Left lung (tissue), 10 donors: ENCODE measurements around the gene ATXN7. TPM values are rescaled to one million over a fixed set of nuclear protein-coding genes. Genes with fewer than 3 reads are reported as not detected.

ENCODE experiments used
- ATAC-seq: fragments of 200-7000 bp; cut with Tn5 transposase; one replicate; pipeline ENCODE4 v1.9.1; 2020; ENCODE audit warnings: moderate library complexity
- DNase-seq, 4 donors: peaks; one replicate each; pipeline ENCODE4 v3.0.0-alpha.2; 2013 to 2020
- H3K27ac ChIP-seq, 2 donors: fragments of 200-600 bp; sonication (generic) in 1 of 2; one replicate each; pipeline versions ENCODE4 v1.5.0 to v1.8.0; 2020 to 2021
- H3K27me3 ChIP-seq, 2 donors: fragments of 200-600 bp; sonication (generic) in 1 of 2; one replicate each; pipeline versions ENCODE4 v1.5.0 to v1.8.0; 2020 to 2021
- H3K36me3 ChIP-seq, 2 donors: fragments of 200-600 bp; sonication (generic) in 1 of 2; one replicate each; pipeline versions ENCODE4 v1.5.0 to v1.8.0; 2020 to 2021
- H3K4me1 ChIP-seq, 2 donors: fragments of 200-600 bp; one replicate each; pipeline ENCODE4 v1.8.0; 2021
- H3K4me3 ChIP-seq, 2 donors: fragments of 200-600 bp; sonication (generic) in 1 of 2; one replicate each; pipeline versions ENCODE4 v1.5.0 to v1.8.0; 2020 to 2021; ENCODE audit warnings: mild to moderate bottlenecking in 1 of 2
- H3K9me3 ChIP-seq, 2 donors: fragments of 200-600 bp; sonication (generic) in 1 of 2; one replicate each; pipeline versions ENCODE4 v1.5.0 to v1.8.0; 2020 to 2021
- intact Hi-C, 2 donors: fragments of 100-400 bp; cut with DNase I; formaldehyde crosslinking; loops; one replicate each; pipeline versions ENCODE4 v1.11.2 to v1.14.2; 2022
- polyA plus RNA-seq, 6 donors: library from polyadenylated mRNA; unstranded; fragments of 120-200 nt; gene quantifications; one replicate each; pipeline ENCODE4 v1.2.1, GENCODE V29; 2013; ENCODE audit not compliant: insufficient read length in 6 of 6
- total RNA-seq, 2 donors: library from RNA; stranded (reverse); fragmentation: NEBNext Ultra II Directional; extraction: Animal tissue kit (Norgen Biotek cat#: 25700); gene quantifications; one replicate each; pipeline ENCODE4 v1.2.1, GENCODE V29; 2021
- TF ChIP-seq, protein P1 (sequence below), 2 donors: fragments of 200-600 bp; sonication (generic) in 1 of 2; IDR thresholded peaks; one replicate each; pipeline versions ENCODE4 v1.5.0 to v1.8.0; 2021; ENCODE audit warnings: antibody characterized with exemption in 2 of 2
- donor health status: DM: no; HTN: yes; CAD: no.
- donor health status: DM: no; HTN: no; CAD: no.

ATXN7 gene
- total and polyA plus RNA-seq, 8 donors: 23.4 to 32.5 (median 26.0) TPM

DNA sequence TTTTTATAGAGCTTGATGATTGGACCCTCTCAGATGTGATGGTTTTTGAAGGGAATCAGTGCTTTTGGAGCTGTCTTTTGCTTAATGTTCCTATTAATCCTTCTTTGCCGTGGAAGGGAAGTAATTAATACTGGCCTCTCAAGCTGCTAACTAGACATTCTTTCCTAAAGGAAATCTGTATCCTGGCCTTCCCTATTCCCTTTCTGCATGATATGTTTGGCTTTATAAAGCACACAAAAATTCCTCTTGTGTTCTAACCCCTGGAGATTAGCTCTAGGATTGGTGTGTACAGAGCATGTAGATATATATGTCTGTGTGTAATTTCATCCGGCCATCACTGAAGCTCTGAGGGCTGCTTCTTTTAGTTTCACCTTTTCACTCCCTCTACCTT, 6.9 kb downstream of the ATXN7 start:
- TF ChIP-seq, protein P1, sequence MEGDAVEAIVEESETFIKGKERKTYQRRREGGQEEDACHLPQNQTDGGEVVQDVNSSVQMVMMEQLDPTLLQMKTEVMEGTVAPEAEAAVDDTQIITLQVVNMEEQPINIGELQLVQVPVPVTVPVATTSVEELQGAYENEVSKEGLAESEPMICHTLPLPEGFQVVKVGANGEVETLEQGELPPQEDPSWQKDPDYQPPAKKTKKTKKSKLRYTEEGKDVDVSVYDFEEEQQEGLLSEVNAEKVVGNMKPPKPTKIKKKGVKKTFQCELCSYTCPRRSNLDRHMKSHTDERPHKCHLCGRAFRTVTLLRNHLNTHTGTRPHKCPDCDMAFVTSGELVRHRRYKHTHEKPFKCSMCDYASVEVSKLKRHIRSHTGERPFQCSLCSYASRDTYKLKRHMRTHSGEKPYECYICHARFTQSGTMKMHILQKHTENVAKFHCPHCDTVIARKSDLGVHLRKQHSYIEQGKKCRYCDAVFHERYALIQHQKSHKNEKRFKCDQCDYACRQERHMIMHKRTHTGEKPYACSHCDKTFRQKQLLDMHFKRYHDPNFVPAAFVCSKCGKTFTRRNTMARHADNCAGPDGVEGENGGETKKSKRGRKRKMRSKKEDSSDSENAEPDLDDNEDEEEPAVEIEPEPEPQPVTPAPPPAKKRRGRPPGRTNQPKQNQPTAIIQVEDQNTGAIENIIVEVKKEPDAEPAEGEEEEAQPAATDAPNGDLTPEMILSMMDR (IDR thresholded peaks at IDR 0.05): no peak
- H3K36me3 ChIP-seq: no peaks in the 10 kb centered on the region
- no peaks in the 10 kb centered on the region for H3K9me3 ChIP-seq
- peaks cover 0 to 13% of the 10 kb centered on the region in 2 donors for H3K4me1 ChIP-seq
- no peak overlapping the region for H3K4me3 ChIP-seq
- no peaks in the 10 kb centered on the region for H3K27me3 ChIP-seq
- DNase-seq (no peak), ATAC-seq (no peak)
- intact Hi-C loops: no loop called here
- no peak overlapping the region for H3K27ac ChIP-seq

DNA sequence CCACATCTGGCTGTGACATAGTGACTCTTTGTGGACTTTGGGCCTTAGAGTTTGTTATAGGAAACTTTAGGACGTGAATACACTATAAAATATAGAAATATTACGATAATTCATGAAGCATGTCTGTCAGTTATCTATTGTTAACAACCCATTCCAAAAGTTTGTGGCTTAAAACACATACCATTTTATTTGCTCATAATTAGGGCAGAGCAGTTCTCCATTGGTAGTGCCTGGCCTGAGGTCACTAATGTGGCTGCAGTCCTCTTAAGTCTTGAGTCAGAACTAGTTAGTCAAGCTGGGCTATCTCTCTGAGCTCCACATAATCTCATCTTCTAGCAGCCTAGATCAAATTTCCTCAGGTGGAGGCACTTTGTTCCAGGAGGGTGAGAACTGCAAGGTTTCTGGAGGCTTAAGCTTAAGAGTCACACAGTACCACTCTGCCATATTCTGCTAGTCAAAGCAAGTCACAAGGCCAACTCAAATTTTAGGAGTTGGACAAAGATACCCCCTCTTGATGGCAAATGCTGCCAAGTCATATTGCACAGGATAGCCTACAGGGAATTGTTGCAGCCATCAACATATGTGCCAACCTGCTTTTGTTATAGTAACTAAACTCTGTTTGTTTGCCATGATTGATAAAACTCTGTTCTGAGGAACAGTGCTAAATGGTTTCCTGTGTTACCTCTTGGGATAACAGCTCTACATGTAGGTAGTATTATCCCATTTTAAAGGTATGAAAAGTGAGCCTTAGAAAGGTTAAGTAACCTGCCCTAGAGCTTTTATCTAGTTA, 8.7 kb downstream of the ATXN7 start:
- Histone ChIP-seq H3K27ac (no peak overlapping the region), H3K4me1 (peaks cover 0 to 10% of the 10 kb centered on the region in 2 donors), H3K27me3 (no peaks in the 10 kb centered on the region), H3K9me3 (no peaks in the 10 kb centered on the region), H3K36me3 (no peaks in the 10 kb centered on the region), H3K4me3 (no peak overlapping the region)
- TF ChIP-seq, protein P1 (IDR thresholded peaks at IDR 0.05): no peak
- DNase-seq: no peak
- ATAC-seq: peak; percentile 69
- intact Hi-C loops: no loop called here

DNA sequence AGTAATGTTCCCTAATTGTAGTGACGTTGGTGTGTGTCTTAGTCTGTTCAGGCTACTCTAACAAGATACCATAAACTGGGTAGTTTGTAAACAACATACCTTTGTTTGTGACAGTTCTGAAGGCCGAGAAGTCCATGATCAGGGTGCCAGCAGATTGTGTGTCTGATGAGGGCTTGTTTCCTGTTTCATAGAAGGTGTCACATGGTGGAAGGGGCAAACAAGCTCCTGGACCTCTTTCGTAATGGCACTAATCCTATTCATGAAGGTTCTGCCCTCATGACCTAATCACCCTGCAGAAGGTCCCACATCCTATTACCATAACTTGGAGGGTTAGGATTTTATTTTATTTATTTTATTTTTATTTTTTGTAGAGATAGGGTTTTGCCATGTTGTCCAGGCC, 11.1 kb downstream of the ATXN7 start:
- H3K36me3 ChIP-seq: no peaks in the 10 kb centered on the region
- H3K4me1 ChIP-seq: peaks cover 0 to 14% of the 10 kb centered on the region in 2 donors
- DNase-seq: no peak
- H3K27me3 ChIP-seq: no peaks in the 10 kb centered on the region
- no peak overlapping the region for H3K4me3 ChIP-seq
- TF ChIP-seq, protein P1 (IDR thresholded peaks at IDR 0.05): no peak
- no peak overlapping the region for H3K27ac ChIP-seq
- no peaks in the 10 kb centered on the region for H3K9me3 ChIP-seq
- no peak for ATAC-seq
- intact Hi-C loops: no loop called here

DNA sequence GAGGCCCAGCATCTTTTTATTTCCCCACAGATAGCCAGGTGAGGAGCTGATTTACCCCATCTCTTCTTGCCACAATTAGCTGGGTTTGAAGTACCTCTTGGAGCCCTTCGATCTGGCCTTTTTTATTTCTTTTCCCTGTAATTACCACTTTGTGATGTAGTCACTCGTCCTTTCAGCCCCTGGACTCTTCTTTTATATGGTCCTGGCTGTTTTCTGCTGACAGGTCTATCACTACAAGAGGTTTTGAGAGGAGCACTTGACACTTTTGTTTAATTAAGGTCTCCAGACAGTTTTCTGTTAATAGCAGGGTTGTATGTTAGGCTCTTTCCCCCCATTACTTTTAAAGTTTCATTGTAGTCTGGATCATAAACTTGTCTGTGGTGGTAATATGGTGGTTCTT, 11.8 kb downstream of the ATXN7 start:
- Histone ChIP-seq H3K36me3 (no peaks in the 10 kb centered on the region), H3K4me1 (peaks cover 0 to 14% of the 10 kb centered on the region in 2 donors), H3K27me3 (no peaks in the 10 kb centered on the region), H3K9me3 (no peaks in the 10 kb centered on the region), H3K27ac (no peak overlapping the region), H3K4me3 (no peak overlapping the region)
- intact Hi-C loops: no loop called here
- ATAC-seq: no peak
- TF ChIP-seq, protein P1 (IDR thresholded peaks at IDR 0.05): no peak
- no peak for DNase-seq

DNA sequence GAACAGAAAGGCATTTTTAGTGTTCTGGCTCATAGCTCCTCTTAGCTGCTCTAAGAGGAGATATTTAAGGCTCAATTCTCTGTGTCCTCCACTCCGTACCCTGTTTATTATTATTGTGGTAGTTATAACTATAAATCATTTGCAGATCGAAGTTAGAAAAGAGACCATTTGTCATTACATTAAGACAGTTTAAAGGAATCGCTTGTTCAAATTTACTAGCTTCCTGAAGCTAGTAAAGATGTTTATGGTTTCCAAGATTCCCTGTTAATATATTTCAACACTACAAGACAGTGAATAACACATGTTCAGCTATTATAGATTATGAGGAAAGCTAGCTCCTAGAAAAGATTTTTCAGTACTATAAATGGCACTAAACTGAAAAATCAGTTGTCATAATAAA, 12.6 kb downstream of the ATXN7 start:
- H3K27ac ChIP-seq: no peak overlapping the region
- H3K4me3 ChIP-seq: no peak overlapping the region
- peaks cover 0 to 14% of the 10 kb centered on the region in 2 donors for H3K4me1 ChIP-seq
- ATAC-seq (no peak), DNase-seq (no peak)
- H3K27me3 ChIP-seq: no peaks in the 10 kb centered on the region
- TF ChIP-seq, protein P1 (IDR thresholded peaks at IDR 0.05): no peak
- no peaks in the 10 kb centered on the region for H3K9me3 ChIP-seq
- intact Hi-C loops: no loop called here
- no peaks in the 10 kb centered on the region for H3K36me3 ChIP-seq
